ENCODE measurements around the gene E4F1.

DNA sequence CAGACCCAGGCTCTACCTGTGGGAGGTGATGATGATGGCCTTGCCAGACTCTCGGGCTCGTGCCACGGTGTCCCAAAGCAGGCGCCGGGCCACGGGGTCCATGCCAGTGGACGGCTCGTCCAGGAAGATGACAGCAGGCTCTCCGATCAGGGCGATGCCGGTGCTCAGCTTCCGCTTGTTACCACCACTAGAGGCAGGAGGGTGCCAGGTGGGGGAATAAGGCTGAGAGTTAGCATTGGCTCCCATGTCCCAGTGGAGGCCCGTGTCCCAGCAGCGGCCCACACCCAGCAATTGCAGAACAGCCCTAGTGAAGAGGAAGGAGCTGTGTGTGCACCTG is 54.8 kb downstream of the E4F1 start:
- TF ChIP-seq EZH2 (IDR thresholded peaks at IDR 0.05; ENCODE audit: borderline replicate concordance, low read depth, low read length, poor library complexity, severe bottlenecking): no peak
- TF ChIP-seq, protein P1, sequence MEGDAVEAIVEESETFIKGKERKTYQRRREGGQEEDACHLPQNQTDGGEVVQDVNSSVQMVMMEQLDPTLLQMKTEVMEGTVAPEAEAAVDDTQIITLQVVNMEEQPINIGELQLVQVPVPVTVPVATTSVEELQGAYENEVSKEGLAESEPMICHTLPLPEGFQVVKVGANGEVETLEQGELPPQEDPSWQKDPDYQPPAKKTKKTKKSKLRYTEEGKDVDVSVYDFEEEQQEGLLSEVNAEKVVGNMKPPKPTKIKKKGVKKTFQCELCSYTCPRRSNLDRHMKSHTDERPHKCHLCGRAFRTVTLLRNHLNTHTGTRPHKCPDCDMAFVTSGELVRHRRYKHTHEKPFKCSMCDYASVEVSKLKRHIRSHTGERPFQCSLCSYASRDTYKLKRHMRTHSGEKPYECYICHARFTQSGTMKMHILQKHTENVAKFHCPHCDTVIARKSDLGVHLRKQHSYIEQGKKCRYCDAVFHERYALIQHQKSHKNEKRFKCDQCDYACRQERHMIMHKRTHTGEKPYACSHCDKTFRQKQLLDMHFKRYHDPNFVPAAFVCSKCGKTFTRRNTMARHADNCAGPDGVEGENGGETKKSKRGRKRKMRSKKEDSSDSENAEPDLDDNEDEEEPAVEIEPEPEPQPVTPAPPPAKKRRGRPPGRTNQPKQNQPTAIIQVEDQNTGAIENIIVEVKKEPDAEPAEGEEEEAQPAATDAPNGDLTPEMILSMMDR (conservative IDR thresholded peaks at IDR 0.05; ENCODE audit: low read depth, low read length): peak; percentile 22; the same call in 1 of the 2 replicates
